ENCODE results near the gene RERE.

DNA sequence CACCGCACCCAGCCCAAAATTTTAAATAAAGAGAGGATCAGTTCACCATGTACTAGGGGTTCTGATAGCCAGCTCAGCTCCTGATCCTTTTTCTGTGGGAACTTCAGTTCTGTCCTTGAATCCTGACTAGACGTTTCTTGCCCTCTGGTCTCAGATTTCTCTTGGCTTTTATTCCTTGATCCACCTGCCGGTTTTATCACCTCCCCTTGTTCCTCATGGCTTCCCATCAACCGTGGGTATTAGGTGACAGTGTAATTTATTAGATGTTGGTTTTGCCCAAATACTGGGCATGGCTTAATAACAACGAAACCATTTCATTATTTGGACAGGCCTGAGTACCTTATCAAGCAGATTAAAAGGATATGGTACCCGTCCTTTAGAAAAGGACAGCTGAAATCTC is 477.0 kb downstream of the RERE start:
- TF ChIP-seq CTCF (IDR thresholded peaks at IDR 0.05; ENCODE audit: low read depth, low read length, poor library complexity, severe bottlenecking) (no peak), EZH2phosphoT487 (IDR thresholded peaks at IDR 0.05; ENCODE audit: borderline replicate concordance, low read length) (no peak)
